NCI-H1105 (cell line): Measurements from ENCODE around the gene SLC9A9.

Experiments used
- DNase-seq: peaks from one replicate; lab custom pipeline; 2025; lab: John Stamatoyannopoulos, UW

The SLC9A9 gene

GRCh38 chr3:143843587-143843986, 4.7 kb downstream of the SLC9A9 start:
- no peak for DNase-seq

- DNase-seq: no peak
Measured at GRCh38 chr3:143840636-143841035, 7.6 kb downstream of the SLC9A9 start.

GRCh38 chr3:143839980-143840379, 8.3 kb downstream of the SLC9A9 start:
- no peak for DNase-seq

- DNase-seq: no peak
Measured at GRCh38 chr3:143837076-143837475, 11.2 kb downstream of the SLC9A9 start.

- no peak for DNase-seq
Measured at GRCh38 chr3:143835312-143835711, 13.0 kb downstream of the SLC9A9 start.

DNA sequence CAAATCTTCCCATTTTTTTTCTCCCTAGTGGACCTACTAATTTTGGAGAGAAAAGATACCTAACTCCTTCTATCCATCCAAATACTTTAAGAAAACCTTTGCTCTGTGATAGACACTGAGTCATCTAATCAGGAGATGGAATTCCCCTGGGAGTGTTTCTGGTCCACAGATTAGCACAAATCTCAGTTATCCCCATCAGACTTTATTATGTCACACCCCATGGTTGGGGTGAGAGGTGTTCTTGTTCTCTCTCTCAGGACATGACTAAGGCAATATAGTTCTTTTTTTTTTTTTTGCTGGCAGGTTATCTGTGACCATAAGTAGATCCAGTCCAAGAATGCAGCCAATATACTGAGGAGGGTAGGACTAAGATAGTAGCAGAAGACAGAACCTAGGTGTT, 15.8 kb downstream of the SLC9A9 start:
- no peak for DNase-seq

DNA sequence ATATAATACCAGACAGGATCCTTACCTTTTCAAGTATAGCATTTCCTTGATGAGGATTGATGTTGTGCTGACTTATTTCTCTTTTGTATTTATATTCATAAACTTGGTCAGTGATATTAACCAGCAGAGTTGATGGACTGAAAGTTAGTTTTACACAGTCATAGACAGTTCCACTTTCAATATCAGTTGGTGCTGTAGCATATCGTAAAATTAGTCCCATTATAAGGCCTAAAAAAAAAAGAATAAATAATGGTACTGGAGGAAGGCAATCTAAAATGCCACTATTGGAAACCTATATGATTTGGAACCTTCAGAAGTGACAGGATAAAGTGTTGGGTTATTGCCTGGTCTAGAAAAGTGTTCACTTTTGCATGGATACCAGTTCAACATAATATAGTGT, 16.3 kb downstream of the SLC9A9 start:
- no peak for DNase-seq

GRCh38 chr3:143831208-143831607, 17.1 kb downstream of the SLC9A9 start:
- no peak for DNase-seq

DNA sequence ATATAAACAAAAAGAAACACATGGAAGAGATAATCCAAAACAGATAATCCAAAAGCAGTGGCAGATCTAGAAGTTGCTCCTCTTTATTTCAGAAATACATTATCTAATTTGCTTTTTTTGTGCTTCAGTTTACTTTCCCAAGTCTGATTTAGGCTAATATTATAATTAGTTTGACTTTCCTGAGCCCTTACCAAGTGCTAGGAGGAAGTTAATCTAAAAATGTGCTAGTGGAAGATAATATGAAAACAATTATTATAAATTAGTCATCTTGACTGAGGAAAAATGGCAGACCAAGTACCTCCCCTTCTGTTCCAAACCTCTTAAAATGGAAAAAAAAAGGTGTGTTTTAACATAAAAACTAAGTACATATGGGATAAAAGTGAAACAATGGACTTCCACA, 17.5 kb downstream of the SLC9A9 start:
- DNase-seq: no peak

- DNase-seq: no peak
Measured at GRCh38 chr3:143830063-143830462, 18.2 kb downstream of the SLC9A9 start.

GRCh38 chr3:143827425-143827824, 20.8 kb downstream of the SLC9A9 start:
- DNase-seq: no peak

GRCh38 chr3:143826296-143826695, 22.0 kb downstream of the SLC9A9 start:
- no peak for DNase-seq

- no peak for DNase-seq
Measured at GRCh38 chr3:143825513-143825912, 22.8 kb downstream of the SLC9A9 start.

- DNase-seq: no peak
Measured at GRCh38 chr3:143824735-143825385, 23.4 kb downstream of the SLC9A9 start.

DNA sequence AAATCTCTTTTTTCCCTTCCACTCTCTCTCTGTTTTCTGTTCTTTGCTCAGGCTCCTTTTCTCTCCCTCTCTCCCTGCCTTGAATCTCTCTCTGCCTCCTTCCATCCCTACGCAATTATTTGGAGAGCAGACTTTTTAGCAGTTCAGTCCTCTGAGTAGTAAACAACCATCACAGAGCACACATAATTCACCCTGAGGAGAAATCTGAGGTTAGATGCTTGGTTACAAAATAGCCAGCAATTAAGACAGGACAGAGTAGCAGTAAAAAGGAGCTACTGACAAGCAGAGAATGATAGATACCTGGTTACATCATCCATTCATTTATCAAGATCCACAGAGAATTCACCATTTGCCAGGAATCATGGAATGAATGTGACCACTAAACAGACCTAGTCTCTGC, 25.5 kb downstream of the SLC9A9 start:
- DNase-seq: no peak

- DNase-seq: no peak
Measured at GRCh38 chr3:143822374-143822773, 25.9 kb downstream of the SLC9A9 start.

- no peak for DNase-seq
Measured at GRCh38 chr3:143821862-143822261, 26.4 kb downstream of the SLC9A9 start.

DNA sequence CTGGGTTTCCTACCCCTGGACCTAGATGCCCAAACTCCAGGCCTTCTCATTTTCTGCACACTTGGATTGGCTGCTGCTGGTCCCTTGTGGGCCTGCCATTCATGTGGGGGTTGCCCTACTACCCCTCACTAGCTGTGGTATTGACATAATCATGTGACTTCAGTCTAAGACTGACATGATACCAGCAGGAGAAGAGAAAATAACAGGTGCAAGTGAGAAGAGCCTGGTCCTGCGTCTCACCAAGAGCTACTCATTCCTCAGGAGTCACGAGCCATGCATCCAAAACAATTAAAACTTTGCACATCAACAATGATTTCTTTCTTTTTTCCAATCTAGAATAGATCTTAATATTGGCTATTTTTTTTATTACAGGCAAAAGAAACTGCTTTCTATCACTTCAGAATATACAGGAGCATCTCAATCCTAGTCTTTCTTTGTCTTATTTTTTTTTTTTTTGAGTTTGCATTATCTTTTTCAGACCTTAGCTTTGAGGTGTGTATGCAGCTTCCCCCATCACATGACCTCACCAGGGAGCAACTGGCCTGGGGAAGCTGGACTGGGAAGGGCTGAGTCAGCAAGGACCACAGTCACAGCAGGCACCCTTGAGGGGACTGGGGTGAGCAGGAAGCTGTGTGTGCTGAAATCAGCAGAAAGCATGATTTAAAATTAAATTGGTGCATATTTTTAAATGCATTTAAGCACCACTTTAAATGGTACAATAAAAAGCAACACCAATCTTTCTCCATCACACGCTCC, 27.6 kb downstream of the SLC9A9 start:
- DNase-seq: no peak

- DNase-seq: no peak
Measured at GRCh38 chr3:143819890-143820289, 28.4 kb downstream of the SLC9A9 start.

- no peak for DNase-seq
Measured at GRCh38 chr3:143814443-143814889, 33.8 kb downstream of the SLC9A9 start.

- DNase-seq: no peak
Measured at GRCh38 chr3:143812481-143812880, 35.8 kb downstream of the SLC9A9 start.

- no peak for DNase-seq
Measured at GRCh38 chr3:143811602-143812001, 36.7 kb downstream of the SLC9A9 start.

DNA sequence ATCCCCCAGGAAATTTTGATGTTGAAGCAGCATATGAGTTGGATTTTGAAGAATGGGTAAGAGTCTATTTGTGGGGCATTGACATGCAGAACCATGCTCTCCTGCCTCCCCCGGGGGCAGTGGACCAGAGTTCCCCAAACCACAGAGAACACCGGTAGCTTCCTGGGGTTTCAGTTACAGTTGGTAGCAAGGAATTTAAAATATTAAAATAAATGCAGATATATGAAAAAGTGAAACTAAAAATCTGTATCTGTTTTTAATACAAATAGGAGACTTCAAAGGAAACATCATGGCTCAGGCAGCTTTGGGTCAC, 37.4 kb downstream of the SLC9A9 start:
- no peak for DNase-seq
